ENCODE measurements around the gene SRD5A2.

SRD5A2 gene

GRCh38 chr2:31483246-31483645 lies 97.5 kb downstream of the SRD5A2 start:
- H3K27ac ChIP-seq = no peak overlapping the region
- H3K27me3 ChIP-seq = no peaks in the 10 kb centered on the region
- H3K4me1 ChIP-seq (ENCODE audit: control insufficient read depth in 1 of 2, insufficient read depth in 1 of 2, low read depth in 1 of 2, low read length in 1 of 2) = no peaks in the 10 kb centered on the region
- H3K36me3 ChIP-seq = no peaks in the 10 kb centered on the region
- no peak for TF ChIP-seq CTCF (IDR thresholded peaks at IDR 0.05)
- no peak overlapping the region for H3K4me3 ChIP-seq (ENCODE audit: low read depth in 1 of 2, low read length in 1 of 2)
- no peaks in the 10 kb centered on the region for H3K9me3 ChIP-seq

DNA sequence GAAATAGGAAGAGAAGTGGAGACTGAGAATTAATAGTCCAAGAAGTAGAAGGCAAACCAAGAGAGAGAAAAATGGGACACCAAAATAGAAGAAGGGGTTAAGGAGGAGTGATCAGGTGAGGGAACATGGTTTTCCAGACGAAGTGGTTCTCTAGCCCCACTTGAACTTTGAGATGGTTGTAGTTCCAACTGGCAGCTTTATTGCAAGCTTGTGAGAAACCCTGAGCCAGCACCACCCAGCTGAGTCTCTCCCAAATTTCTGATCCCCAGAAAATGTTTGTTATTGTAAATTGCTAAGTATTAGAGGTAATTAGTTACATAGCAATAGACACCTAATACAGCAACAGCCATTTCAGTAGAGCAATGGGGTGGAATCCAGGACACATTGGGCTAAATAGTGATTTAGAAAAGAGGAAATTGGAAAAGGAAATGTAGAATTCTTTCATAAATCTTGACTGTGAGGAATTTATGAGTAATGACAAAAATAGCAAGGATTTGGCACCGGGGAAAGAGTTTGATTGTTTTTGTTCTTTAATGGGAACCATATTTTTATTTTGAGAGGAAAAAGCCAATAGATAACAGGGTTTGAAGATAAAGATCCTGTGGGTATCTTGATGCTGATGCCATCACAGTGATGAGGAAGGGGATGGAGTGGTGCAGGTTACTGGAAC lies 104.1 kb downstream of the SRD5A2 start:
- H3K27ac ChIP-seq = no peak overlapping the region
- H3K4me3 ChIP-seq (ENCODE audit: low read depth in 1 of 2, low read length in 1 of 2) = no peak overlapping the region
- H3K4me1 ChIP-seq (ENCODE audit: control insufficient read depth in 1 of 2, insufficient read depth in 1 of 2, low read depth in 1 of 2, low read length in 1 of 2) = no peaks in the 10 kb centered on the region
- H3K9me3 ChIP-seq = no peaks in the 10 kb centered on the region
- no peak for TF ChIP-seq CTCF (IDR thresholded peaks at IDR 0.05)
- H3K36me3 ChIP-seq = no peaks in the 10 kb centered on the region
- no peaks in the 10 kb centered on the region for H3K27me3 ChIP-seq

- Histone ChIP-seq H3K36me3 (no peaks in the 10 kb centered on the region), H3K4me1 (ENCODE audit: control insufficient read depth in 1 of 2, insufficient read depth in 1 of 2, low read depth in 1 of 2, low read length in 1 of 2) (no peaks in the 10 kb centered on the region), H3K27ac (no peak overlapping the region), H3K4me3 (ENCODE audit: low read depth in 1 of 2, low read length in 1 of 2) (no peak overlapping the region), H3K27me3 (no peaks in the 10 kb centered on the region), H3K9me3 (no peaks in the 10 kb centered on the region)
- no peak for TF ChIP-seq CTCF (IDR thresholded peaks at IDR 0.05)
Measured at GRCh38 chr2:31475692-31476091, 105.0 kb downstream of the SRD5A2 start.

GRCh38 chr2:31474296-31474695 lies 106.4 kb downstream of the SRD5A2 start:
- Histone ChIP-seq H3K4me1 (ENCODE audit: control insufficient read depth in 1 of 2, insufficient read depth in 1 of 2, low read depth in 1 of 2, low read length in 1 of 2) (no peaks in the 10 kb centered on the region), H3K9me3 (no peaks in the 10 kb centered on the region), H3K27me3 (no peaks in the 10 kb centered on the region), H3K27ac (no peak overlapping the region), H3K4me3 (ENCODE audit: low read depth in 1 of 2, low read length in 1 of 2) (no peak overlapping the region), H3K36me3 (no peaks in the 10 kb centered on the region)
- TF ChIP-seq CTCF (IDR thresholded peaks at IDR 0.05) = no peak

Measured in neutrophil (primary cell).